HepG2 (cell line): ENCODE results near the gene MXRA7. TPM values are rescaled to one million over a fixed set of nuclear protein-coding genes. Genes with fewer than 3 reads are reported as not detected.

Experiments used
- ADNP ChIP-seq: sonication (generic); formaldehyde crosslinking; IDR thresholded peaks from 2 replicates; pipeline ENCODE4 v1.4.0; 2020; ENCODE audit warnings: missing genetic modification reagents
- CEBPB ChIP-seq: IDR thresholded peaks from 2 replicates; pipeline ENCODE4 v1.6.1; 2011; ENCODE audit warnings: low read depth, low read length, improper control_type of control experiment, borderline replicate concordance
- HHEX ChIP-seq: IDR thresholded peaks from 2 replicates; pipeline ENCODE4 v1.6.1; 2016; ENCODE audit warnings: control low read depth
- KAT2B ChIP-seq: fragments of 150-350 bp; IDR thresholded peaks from 2 replicates; pipeline ENCODE4 v1.6.1; 2014; ENCODE audit warnings: low read depth, low read length, borderline replicate concordance
- MED8 ChIP-seq: sonication (generic); formaldehyde crosslinking; IDR thresholded peaks from 2 replicates; pipeline ENCODE4 v1.8.1; 2023; ENCODE audit warnings: mild to moderate bottlenecking, missing genetic modification reagents; ENCODE audit not compliant: insufficient replicate concordance
- MYC ChIP-seq: sonication (generic); formaldehyde crosslinking; IDR thresholded peaks from 2 replicates; pipeline ENCODE4 v1.9.0; 2021; ENCODE audit warnings: missing genetic modification reagents, borderline replicate concordance
- NFATC3 ChIP-seq: sonication (generic); formaldehyde crosslinking; IDR thresholded peaks from 2 replicates; pipeline ENCODE4 v1.5.1; 2020; ENCODE audit warnings: mild to moderate bottlenecking, missing genetic modification reagents
- NFRKB ChIP-seq: fragments of 450-650 bp; IDR thresholded peaks from 2 replicates; pipeline ENCODE4 v1.6.1; 2017
- SSRP1 ChIP-seq: IDR thresholded peaks from 2 replicates; pipeline ENCODE4 v1.6.1; 2016; ENCODE audit warnings: control low read depth
- SUZ12 ChIP-seq: fragments of 150-350 bp; IDR thresholded peaks from 2 replicates; pipeline ENCODE4 v1.6.1; 2014; ENCODE audit warnings: low read depth, low read length
- ZNF296 ChIP-seq: sonication (generic); formaldehyde crosslinking; conservative IDR thresholded peaks from 2 replicates; pipeline ENCODE4 v1.5.0; 2020; ENCODE audit warnings: mild to moderate bottlenecking, missing genetic modification reagents
- ZSCAN29 ChIP-seq: sonication (generic); formaldehyde crosslinking; conservative IDR thresholded peaks from 2 replicates; pipeline ENCODE4 v1.4.0; 2020; ENCODE audit warnings: mild to moderate bottlenecking, missing genetic modification reagents
- polyA plus RNA-seq, 8 experiments: library from polyadenylated mRNA; depleted of rRNA in 3 of 8; stranded (reverse) in 7 of 8; unstranded in 1 of 8; fragments of >200 nt; fragmentation: Illumina TruSeq in 4 of 8; extraction: Trizol in 4 of 8; gene quantifications; 2 replicates each; pipeline versions ENCODE4 v1.2.1 to v1.2.3, GENCODE V29; 2011 to 2016; ENCODE audit warnings: low read depth in 4 of 8, missing spikeins in 1 of 8, mixed read lengths in 1 of 8; ENCODE audit not compliant: insufficient read depth in 1 of 8
- total RNA-seq, 5 experiments: library from RNA; depleted of rRNA; stranded (reverse); fragments of >200 nt; fragmentation: Illumina TruSeq; extraction: Trizol; gene quantifications; 2 replicates each; pipeline ENCODE4 v1.2.3, GENCODE V29; 2016; ENCODE audit warnings: low read depth in 1 of 5
- TF ChIP-seq, protein P1 (sequence below): sonication (generic); formaldehyde crosslinking; IDR thresholded peaks from 2 replicates; pipeline ENCODE4 v1.5.0; 2020; ENCODE audit warnings: mild to moderate bottlenecking, missing genetic modification reagents, borderline replicate concordance
- TF ChIP-seq, protein P2 (sequence below): IDR thresholded peaks from 2 replicates; pipeline ENCODE4 v1.6.1; 2016; ENCODE audit warnings: mild to moderate bottlenecking, missing biosample characterization, missing genetic modification reagents
- TF ChIP-seq, protein P3 (sequence below): sonication (generic); formaldehyde crosslinking; IDR thresholded peaks from 2 replicates; pipeline ENCODE4 v1.9.0; 2021; ENCODE audit warnings: mild to moderate bottlenecking, missing genetic modification reagents
- TF ChIP-seq, protein P4 (sequence below): sonication (generic); formaldehyde crosslinking; IDR thresholded peaks from 2 replicates; pipeline ENCODE4 v1.5.0; 2020; ENCODE audit warnings: mild to moderate bottlenecking, missing genetic modification reagents

MXRA7 gene
- total and polyA plus RNA-seq, 2 of the 13 experiments (the other 11 are each of a cell fraction or from before 2014, with no cell fraction given) = 44.8 to 112 TPM

DNA sequence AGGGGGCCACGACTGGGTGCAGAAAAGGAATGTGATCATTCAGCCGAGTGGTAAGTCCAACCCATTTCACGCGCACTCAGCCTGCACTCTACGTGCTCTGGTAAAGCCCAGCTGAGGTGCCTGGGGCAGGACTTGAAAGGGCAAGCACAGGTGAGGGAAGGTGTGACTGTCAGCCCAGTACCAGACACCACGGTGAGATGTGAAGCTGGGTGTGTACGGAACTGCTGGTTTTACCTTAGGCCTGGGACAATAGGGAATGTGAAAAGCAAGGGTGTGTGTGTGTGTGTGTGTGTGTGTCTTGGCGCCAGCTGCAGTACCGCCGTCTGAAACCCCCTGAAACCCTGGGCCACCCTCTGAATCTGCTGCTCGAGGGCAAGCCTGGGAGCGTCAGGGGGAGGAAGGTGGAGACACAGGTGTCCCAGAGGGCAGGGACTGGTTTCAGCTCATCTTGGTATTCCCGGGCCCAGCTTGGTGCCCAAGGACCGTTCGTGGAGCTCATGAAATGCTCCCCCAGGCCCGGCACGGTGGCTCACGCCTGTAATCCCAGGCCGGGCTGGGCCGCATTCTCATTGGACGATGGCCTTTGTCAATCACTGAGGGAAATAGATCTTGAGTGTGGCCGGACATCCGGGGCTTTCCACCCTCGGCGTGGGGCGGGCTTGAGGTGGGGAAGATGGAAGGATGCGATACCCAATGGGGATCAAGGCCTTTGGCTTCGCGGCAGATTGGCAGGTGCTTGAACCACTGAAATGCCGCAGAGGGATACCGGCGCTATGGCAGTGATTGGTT is 39.4 kb downstream of the MXRA7 start (continued):
- TF ChIP-seq, protein P1, sequence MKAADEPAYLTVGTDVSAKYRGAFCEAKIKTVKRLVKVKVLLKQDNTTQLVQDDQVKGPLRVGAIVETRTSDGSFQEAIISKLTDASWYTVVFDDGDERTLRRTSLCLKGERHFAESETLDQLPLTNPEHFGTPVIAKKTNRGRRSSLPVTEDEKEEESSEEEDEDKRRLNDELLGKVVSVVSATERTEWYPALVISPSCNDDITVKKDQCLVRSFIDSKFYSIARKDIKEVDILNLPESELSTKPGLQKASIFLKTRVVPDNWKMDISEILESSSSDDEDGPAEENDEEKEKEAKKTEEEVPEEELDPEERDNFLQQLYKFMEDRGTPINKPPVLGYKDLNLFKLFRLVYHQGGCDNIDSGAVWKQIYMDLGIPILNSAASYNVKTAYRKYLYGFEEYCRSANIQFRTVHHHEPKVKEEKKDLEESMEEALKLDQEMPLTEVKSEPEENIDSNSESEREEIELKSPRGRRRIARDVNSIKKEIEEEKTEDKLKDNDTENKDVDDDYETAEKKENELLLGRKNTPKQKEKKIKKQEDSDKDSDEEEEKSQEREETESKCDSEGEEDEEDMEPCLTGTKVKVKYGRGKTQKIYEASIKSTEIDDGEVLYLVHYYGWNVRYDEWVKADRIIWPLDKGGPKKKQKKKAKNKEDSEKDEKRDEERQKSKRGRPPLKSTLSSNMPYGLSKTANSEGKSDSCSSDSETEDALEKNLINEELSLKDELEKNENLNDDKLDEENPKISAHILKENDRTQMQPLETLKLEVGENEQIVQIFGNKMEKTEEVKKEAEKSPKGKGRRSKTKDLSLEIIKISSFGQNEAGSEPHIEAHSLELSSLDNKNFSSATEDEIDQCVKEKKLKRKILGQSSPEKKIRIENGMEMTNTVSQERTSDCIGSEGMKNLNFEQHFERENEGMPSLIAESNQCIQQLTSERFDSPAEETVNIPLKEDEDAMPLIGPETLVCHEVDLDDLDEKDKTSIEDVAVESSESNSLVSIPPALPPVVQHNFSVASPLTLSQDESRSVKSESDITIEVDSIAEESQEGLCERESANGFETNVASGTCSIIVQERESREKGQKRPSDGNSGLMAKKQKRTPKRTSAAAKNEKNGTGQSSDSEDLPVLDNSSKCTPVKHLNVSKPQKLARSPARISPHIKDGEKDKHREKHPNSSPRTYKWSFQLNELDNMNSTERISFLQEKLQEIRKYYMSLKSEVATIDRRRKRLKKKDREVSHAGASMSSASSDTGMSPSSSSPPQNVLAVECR = peak; percentile 83
- TF ChIP-seq CEBPB = no peak
- no peak for TF ChIP-seq ADNP
- no peak for TF ChIP-seq NFRKB
- TF ChIP-seq HHEX = no peak
- TF ChIP-seq, protein P2, sequence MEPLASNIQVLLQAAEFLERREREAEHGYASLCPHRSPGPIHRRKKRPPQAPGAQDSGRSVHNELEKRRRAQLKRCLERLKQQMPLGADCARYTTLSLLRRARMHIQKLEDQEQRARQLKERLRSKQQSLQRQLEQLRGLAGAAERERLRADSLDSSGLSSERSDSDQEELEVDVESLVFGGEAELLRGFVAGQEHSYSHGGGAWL = peak; percentile 49; the same call in 1 of the 2 replicates
- 0 out of 2 replicates have a peak, but pooled peaks have one; percentile 23 for TF ChIP-seq ZSCAN29 (CRISPR knock-in tag)
- TF ChIP-seq, protein P3, sequence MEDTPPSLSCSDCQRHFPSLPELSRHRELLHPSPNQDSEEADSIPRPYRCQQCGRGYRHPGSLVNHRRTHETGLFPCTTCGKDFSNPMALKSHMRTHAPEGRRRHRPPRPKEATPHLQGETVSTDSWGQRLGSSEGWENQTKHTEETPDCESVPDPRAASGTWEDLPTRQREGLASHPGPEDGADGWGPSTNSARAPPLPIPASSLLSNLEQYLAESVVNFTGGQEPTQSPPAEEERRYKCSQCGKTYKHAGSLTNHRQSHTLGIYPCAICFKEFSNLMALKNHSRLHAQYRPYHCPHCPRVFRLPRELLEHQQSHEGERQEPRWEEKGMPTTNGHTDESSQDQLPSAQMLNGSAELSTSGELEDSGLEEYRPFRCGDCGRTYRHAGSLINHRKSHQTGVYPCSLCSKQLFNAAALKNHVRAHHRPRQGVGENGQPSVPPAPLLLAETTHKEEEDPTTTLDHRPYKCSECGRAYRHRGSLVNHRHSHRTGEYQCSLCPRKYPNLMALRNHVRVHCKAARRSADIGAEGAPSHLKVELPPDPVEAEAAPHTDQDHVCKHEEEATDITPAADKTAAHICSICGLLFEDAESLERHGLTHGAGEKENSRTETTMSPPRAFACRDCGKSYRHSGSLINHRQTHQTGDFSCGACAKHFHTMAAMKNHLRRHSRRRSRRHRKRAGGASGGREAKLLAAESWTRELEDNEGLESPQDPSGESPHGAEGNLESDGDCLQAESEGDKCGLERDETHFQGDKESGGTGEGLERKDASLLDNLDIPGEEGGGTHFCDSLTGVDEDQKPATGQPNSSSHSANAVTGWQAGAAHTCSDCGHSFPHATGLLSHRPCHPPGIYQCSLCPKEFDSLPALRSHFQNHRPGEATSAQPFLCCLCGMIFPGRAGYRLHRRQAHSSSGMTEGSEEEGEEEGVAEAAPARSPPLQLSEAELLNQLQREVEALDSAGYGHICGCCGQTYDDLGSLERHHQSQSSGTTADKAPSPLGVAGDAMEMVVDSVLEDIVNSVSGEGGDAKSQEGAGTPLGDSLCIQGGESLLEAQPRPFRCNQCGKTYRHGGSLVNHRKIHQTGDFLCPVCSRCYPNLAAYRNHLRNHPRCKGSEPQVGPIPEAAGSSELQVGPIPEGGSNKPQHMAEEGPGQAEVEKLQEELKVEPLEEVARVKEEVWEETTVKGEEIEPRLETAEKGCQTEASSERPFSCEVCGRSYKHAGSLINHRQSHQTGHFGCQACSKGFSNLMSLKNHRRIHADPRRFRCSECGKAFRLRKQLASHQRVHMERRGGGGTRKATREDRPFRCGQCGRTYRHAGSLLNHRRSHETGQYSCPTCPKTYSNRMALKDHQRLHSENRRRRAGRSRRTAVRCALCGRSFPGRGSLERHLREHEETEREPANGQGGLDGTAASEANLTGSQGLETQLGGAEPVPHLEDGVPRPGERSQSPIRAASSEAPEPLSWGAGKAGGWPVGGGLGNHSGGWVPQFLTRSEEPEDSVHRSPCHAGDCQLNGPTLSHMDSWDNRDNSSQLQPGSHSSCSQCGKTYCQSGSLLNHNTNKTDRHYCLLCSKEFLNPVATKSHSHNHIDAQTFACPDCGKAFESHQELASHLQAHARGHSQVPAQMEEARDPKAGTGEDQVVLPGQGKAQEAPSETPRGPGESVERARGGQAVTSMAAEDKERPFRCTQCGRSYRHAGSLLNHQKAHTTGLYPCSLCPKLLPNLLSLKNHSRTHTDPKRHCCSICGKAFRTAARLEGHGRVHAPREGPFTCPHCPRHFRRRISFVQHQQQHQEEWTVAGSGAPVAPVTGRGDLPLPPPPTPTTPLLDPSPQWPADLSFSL (CRISPR knock-in tag) = peak; percentile 95; the same call in 1 of the 2 replicates
- TF ChIP-seq SSRP1 = peak; percentile 96
- no peak for TF ChIP-seq MED8
- TF ChIP-seq KAT2B = no peak
- peak; percentile 68; the same call in 1 of the 2 replicates for TF ChIP-seq MYC
- TF ChIP-seq NFATC3 = peak; percentile 95
- peak; percentile 60 for TF ChIP-seq ZNF296 (CRISPR knock-in tag)
- TF ChIP-seq SUZ12 = no peak
- TF ChIP-seq, protein P4, sequence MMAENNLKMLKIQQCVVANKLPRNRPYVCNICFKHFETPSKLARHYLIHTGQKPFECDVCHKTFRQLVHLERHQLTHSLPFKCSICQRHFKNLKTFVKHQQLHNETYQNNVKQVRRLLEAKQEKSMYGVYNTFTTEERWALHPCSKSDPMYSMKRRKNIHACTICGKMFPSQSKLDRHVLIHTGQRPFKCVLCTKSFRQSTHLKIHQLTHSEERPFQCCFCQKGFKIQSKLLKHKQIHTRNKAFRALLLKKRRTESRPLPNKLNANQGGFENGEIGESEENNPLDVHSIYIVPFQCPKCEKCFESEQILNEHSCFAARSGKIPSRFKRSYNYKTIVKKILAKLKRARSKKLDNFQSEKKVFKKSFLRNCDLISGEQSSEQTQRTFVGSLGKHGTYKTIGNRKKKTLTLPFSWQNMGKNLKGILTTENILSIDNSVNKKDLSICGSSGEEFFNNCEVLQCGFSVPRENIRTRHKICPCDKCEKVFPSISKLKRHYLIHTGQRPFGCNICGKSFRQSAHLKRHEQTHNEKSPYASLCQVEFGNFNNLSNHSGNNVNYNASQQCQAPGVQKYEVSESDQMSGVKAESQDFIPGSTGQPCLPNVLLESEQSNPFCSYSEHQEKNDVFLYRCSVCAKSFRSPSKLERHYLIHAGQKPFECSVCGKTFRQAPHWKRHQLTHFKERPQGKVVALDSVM (CRISPR knock-in tag) = no peak
